Tibial artery (tissue), 4 donors: Measurements from ENCODE around the gene DYNLT3.

Source experiments
- DNase-seq, 2 donors: peaks; one replicate each; pipeline ENCODE4 v3.0.0-alpha.2; 2019
- H3K27ac ChIP-seq, 2 donors: fragments of 200-600 bp; sonication (generic) in 1 of 2; 1 replicate in 1 of 2; 2 replicates in 1 of 2; pipeline ENCODE4 v1.5.1; 2018 to 2019; ENCODE audit warnings: mild to moderate bottlenecking in 1 of 2
- H3K27me3 ChIP-seq, 2 donors: fragments of 200-600 bp; sonication (generic) in 1 of 2; one replicate each; pipeline versions ENCODE4 v1.5.1 to v1.6.0; 2016 to 2019
- H3K36me3 ChIP-seq, 3 donors: fragments of 200-600 bp; sonication (generic) in 2 of 3; one replicate each; pipeline ENCODE4 v1.5.1; 2016 to 2019; ENCODE audit warnings: mild to moderate bottlenecking in 2 of 3
- H3K4me1 ChIP-seq, 4 donors: fragments of 200-600 bp; sonication (generic) in 2 of 4; 1 replicate in 3 of 4; 2 replicates in 1 of 4; pipeline ENCODE4 v1.5.1; 2016 to 2019
- H3K4me3 ChIP-seq, 2 donors: fragments of 200-600 bp; sonication (generic) in 1 of 2; 1 replicate in 1 of 2; 2 replicates in 1 of 2; pipeline ENCODE4 v1.5.1; 2018 to 2019; ENCODE audit warnings: mild to moderate bottlenecking in 2 of 2
- H3K9me3 ChIP-seq, 3 donors: fragments of 200-600 bp; sonication (generic) in 1 of 3; one replicate each; pipeline ENCODE4 v1.5.1; 2016 to 2019
- intact Hi-C: fragments of 100-400 bp; cut with DNase I; formaldehyde crosslinking; loops from one replicate; pipeline ENCODE4 v1.15.0; 2023; ENCODE audit warnings: low total_unique reads
- TF ChIP-seq, protein P1 (sequence below), 2 experiments: fragments of 200-600 bp in 1 of 2; fragments of 450-650 bp in 1 of 2; IDR thresholded peaks; one replicate each; pipeline ENCODE4 v1.5.1; 2017 to 2019; ENCODE audit warnings: antibody characterized with exemption in 2 of 2, mild to moderate bottlenecking in 1 of 2, moderate library complexity in 1 of 2

The DYNLT3 gene

DNA sequence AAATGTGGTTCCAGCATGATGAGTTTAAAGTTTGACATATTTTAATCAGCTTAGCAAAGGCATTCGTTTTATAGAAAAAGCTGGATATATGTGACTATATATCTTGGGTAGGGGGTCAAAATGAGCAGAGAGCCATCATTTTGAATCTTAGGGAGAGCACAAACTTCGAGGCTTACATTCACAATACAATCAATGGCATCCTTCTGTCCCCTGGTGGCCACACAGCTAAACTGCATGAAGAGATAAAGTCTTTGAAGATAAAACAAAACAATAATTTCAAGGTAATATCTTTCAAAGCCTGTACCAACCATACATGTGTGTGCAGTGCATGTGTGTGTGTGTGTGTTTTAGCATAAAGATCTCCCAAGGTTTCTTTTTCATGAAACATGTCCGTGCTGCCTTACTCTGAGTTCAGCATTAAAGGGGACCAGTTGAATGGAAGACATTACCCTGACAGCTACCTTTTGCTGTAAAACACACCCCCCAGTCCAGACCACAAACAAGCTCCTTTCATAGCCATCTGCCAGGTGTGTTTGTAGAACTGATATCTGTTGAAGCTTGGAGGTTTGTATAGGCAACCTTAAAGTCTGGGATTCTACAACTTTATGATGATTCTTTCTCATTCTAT lies 22.0 kb downstream of the DYNLT3 start:
- Histone ChIP-seq H3K27me3 (no peaks in the 10 kb centered on the region), H3K4me1 (peaks cover 0 to 4% (median 0%) of the 10 kb centered on the region in 4 donors), H3K4me3 (no peak overlapping the region), H3K9me3 (no peaks in the 10 kb centered on the region), H3K36me3 (no peaks in the 10 kb centered on the region), H3K27ac (no peak overlapping the region)
- peak; percentile 39 to 55 for DNase-seq
- TF ChIP-seq, protein P1, sequence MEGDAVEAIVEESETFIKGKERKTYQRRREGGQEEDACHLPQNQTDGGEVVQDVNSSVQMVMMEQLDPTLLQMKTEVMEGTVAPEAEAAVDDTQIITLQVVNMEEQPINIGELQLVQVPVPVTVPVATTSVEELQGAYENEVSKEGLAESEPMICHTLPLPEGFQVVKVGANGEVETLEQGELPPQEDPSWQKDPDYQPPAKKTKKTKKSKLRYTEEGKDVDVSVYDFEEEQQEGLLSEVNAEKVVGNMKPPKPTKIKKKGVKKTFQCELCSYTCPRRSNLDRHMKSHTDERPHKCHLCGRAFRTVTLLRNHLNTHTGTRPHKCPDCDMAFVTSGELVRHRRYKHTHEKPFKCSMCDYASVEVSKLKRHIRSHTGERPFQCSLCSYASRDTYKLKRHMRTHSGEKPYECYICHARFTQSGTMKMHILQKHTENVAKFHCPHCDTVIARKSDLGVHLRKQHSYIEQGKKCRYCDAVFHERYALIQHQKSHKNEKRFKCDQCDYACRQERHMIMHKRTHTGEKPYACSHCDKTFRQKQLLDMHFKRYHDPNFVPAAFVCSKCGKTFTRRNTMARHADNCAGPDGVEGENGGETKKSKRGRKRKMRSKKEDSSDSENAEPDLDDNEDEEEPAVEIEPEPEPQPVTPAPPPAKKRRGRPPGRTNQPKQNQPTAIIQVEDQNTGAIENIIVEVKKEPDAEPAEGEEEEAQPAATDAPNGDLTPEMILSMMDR (IDR thresholded peaks at IDR 0.05) = peak; percentile 78 to 80
- intact Hi-C loops = no loop called here

DNA sequence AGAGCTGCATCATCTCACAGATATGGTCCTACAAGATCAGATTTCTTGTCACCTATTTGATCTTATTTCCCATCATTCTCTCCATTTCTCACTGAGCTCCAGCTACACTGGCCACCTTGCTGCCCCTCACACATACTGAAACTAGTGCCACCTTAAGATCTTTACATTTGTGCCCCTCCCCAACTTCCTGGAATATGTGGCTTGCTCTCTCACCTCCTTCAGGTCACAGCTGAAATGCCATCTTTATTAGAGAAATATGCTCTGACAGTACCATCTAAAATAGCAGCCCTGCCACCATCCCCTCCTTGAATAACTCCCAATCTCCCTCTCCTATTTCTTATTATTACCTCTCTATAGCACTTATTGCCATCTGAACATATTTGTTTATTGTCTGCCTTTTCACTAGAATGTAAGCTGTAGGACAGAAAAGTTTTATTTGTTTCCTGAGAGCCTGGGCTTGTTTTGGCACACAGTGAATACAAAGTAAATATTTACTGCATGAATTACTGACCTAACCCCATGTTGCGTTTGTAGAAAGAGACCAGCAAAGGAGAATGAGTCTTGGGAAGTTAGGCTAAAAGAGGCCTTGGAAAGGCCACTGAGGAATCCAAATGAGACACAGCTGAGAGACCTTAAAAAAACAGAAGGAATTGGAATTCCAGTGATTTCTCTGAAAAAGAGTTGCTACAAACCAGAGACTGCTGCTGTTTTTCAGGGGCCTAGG lies 22.7 kb downstream of the DYNLT3 start:
- no peak overlapping the region for H3K4me3 ChIP-seq
- TF ChIP-seq, protein P1 (IDR thresholded peaks at IDR 0.05) = no peak
- no peak for DNase-seq
- no peaks in the 10 kb centered on the region for H3K36me3 ChIP-seq
- intact Hi-C loops = loop anchor here (5.0 kb wide), 1 partner anchor 312 kb away; no protein-coding TSS in a partner anchor
- H3K27me3 ChIP-seq = no peaks in the 10 kb centered on the region
- H3K27ac ChIP-seq = no peak overlapping the region
- no peaks in the 10 kb centered on the region for H3K4me1 ChIP-seq
- no peaks in the 10 kb centered on the region for H3K9me3 ChIP-seq

DNA sequence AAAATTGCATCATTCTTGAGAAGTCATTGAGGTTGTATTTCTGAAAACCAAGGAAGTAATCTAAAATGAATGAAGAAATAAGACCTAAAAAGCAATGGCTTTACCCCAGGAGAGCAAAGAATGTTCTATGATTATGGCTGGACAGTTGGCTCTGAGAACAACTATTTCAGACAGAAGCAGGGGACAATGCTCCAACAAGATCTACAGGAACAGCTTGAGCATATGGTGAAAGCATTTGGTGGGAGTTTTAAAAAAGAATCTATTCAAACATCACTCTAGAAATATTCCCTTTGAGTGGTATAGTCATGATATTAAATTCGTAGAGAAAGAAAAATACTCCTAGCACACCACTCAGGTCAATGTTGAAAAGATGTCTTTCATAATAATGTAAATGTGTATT lies 26.7 kb downstream of the DYNLT3 start:
- intact Hi-C loops = loop anchor here (5.0 kb wide), 1 partner anchor 308 kb away; no protein-coding TSS in a partner anchor
- Histone ChIP-seq H3K27ac (no peak overlapping the region), H3K9me3 (no peaks in the 10 kb centered on the region), H3K4me1 (peaks cover 0 to 2% (median 0%) of the 10 kb centered on the region in 4 donors), H3K36me3 (no peaks in the 10 kb centered on the region), H3K4me3 (no peak overlapping the region), H3K27me3 (no peaks in the 10 kb centered on the region)
- TF ChIP-seq, protein P1 (IDR thresholded peaks at IDR 0.05) = no peak
- DNase-seq = no peak

DNA sequence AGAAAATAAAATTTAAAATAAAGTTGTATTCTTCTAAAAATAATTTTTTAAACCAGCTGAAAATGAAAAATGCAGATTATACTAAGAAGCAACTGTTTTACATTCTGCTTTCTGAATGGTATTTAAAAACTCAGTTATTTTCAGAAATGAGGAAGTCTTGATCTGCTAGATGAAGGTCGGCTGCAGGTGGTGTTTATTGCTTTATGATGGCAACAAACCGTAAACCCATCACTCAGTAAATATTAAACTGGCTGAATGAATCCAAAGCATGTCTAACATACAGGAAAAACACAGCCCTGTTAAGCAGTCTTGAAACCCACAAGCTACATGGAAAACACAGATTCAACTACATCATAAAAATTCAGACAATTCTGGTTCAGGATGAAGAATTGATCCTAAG lies 29.3 kb downstream of the DYNLT3 start:
- H3K4me3 ChIP-seq = no peak overlapping the region
- DNase-seq = no peak
- TF ChIP-seq, protein P1 (IDR thresholded peaks at IDR 0.05) = no peak
- H3K9me3 ChIP-seq = no peaks in the 10 kb centered on the region
- H3K27ac ChIP-seq = no peak overlapping the region
- intact Hi-C loops = no loop called here
- H3K27me3 ChIP-seq = no peaks in the 10 kb centered on the region
- H3K36me3 ChIP-seq = no peaks in the 10 kb centered on the region
- H3K4me1 ChIP-seq = peaks cover 0 to 4% (median 0%) of the 10 kb centered on the region in 4 donors

DNA sequence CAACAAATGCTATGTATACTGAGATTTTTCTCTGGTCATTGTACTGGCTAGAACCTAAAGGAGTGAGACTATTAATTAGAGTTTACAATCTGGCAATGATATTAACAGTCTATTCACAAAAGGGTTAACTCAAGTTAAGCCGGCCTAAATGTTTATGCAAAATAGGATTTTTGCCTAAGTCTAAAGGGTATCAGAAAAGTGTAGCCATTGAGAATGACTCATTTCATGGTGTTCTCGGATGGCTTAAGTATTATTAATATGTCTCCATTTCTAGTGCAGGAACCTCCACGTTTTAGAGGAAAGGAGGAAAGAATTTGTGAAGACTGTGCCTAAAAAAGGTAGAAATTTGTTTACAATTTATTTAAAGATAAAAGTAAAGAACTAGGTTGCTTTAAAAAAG lies 29.8 kb downstream of the DYNLT3 start:
- no peaks in the 10 kb centered on the region for H3K27me3 ChIP-seq
- TF ChIP-seq, protein P1 (IDR thresholded peaks at IDR 0.05) = no peak
- no peaks in the 10 kb centered on the region for H3K9me3 ChIP-seq
- DNase-seq = no peak
- intact Hi-C loops = no loop called here
- H3K36me3 ChIP-seq = no peaks in the 10 kb centered on the region
- no peak overlapping the region for H3K4me3 ChIP-seq
- H3K27ac ChIP-seq = no peak overlapping the region
- peaks cover 0 to 4% (median 0%) of the 10 kb centered on the region in 4 donors for H3K4me1 ChIP-seq
